Measurements from ENCODE around the gene DIP2A. TPM values are rescaled to one million over a fixed set of nuclear protein-coding genes. Genes with fewer than 3 reads are reported as not detected.
"Not testable (repeated sequence)": the region's sequence is repeated elsewhere in the genome, so short reads cannot be mapped to it uniquely, and the experiment has no call there.

DIP2A gene
- total and polyA plus RNA-seq, 2 of the 8 experiments (the other 6 are each of a cell fraction or from before 2014, with no cell fraction given) = 16.0 to 27.1 TPM

DNA sequence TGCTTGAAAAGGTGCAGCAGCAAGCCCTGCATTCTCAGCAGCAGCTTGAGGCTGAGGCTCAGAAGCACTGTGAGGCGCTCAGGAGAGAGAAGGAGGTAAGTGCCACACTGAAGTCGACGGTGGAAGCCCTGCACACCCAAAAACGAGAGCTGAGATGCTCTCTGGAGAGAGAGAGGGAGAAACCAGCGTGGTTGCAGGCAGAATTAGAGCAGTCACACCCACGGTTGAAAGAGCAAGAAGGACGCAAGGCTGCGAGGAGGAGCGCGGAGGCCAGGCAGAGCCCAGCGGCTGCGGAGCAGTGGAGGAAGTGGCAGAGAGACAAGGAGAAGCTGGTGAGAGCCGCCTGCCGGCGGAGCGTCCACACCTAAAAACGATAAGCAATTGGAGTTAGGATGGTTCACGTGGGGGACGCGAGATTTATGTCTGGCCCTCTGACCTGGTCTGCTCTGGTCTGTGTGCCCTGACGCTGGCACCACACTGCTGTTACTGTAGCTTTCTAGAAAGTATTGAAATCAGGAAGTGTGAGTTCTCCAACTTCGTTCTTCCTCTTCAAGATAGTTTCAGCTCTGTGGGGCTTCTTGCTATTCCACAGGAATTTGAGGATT lies 26.7 kb upstream of the DIP2A start (continued):
- TF ChIP-seq TAF7 (optimal IDR thresholded peaks at IDR 0.05; ENCODE audit: borderline replicate concordance, low read depth, low read length) (no peak), CBX8 (IDR thresholded peaks at IDR 0.05; ENCODE audit: borderline replicate concordance, low read depth, low read length) (no peak)

DNA sequence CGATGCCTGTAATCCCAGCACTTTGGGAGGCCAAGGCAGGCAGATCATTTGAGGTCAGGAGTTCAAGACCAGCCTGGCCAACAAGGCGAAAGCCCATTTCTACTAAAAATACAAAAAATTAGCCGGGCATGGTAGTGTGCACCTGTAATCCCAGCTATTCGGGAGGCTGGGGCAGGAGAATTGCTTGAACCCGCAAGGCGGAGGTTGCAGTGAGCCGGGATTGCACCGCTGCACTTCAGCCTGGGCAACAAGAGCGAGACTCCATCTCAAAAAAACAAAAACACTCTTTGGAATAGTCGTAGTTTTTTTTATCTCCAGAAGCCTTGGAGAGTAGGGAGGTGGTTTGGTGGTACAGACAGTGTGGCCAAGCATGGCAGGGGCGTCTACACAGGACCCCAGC lies 25.6 kb upstream of the DIP2A start:
- H3K9ac ChIP-seq (replicated peaks in 1 of 4; ENCODE audit: extremely low read depth in 1 of 4, low read depth in 3 of 4, low read length in 3 of 4); H3K27me3 ChIP-seq (replicated peaks in 1 of 4; ENCODE audit: control insufficient read depth in 3 of 4, extremely low read depth in 1 of 4, insufficient read depth in 3 of 4, low read length in 3 of 4); H3K79me2 ChIP-seq (ENCODE audit: control insufficient read depth in 1 of 2, insufficient read depth in 2 of 2, low read length in 2 of 2); CTCF ChIA-PET (ENCODE audit: partially characterized antibody); H3K4me2 ChIP-seq (ENCODE audit: insufficient read depth in 1 of 2, low read depth in 2 of 2, low read length in 2 of 2); H3K4me1 ChIP-seq (replicated peaks in 1 of 4; ENCODE audit: control insufficient read depth in 3 of 4, insufficient read depth in 4 of 4, low read length in 3 of 4); H3K23me2 ChIP-seq (ENCODE audit: low read depth, low read length); H3K14ac ChIP-seq (ENCODE audit: insufficient read length); H4K91ac ChIP-seq (replicated peaks; ENCODE audit: insufficient read length, low read length); H3K56ac ChIP-seq (replicated peaks; ENCODE audit: insufficient read length, low read depth, low read length); H4K20me1 ChIP-seq (replicated peaks in 1 of 2; ENCODE audit: control insufficient read depth in 1 of 2, insufficient read depth in 2 of 2, low read length in 2 of 2); H3K27ac ChIP-seq (ENCODE audit: low read depth, low read length); H2BK15ac ChIP-seq (ENCODE audit: low read length); H3K79me1 ChIP-seq (ENCODE audit: low read depth, low read length); H2BK12ac ChIP-seq (ENCODE audit: low read depth, low read length); H4K5ac ChIP-seq (ENCODE audit: insufficient read length, low read depth, low read length); H2AFZ ChIP-seq (ENCODE audit: low read length); H3K18ac ChIP-seq (ENCODE audit: extremely low read depth, low read length); H2BK120ac ChIP-seq (replicated peaks; ENCODE audit: low read depth, low read length); H3K4ac ChIP-seq (replicated peaks; ENCODE audit: insufficient read length, low read depth, low read length); H3K4me3 ChIP-seq (ENCODE audit: extremely low read depth in 1 of 4, insufficient read depth in 2 of 4, low read depth in 3 of 4, low read length in 4 of 4); H2BK20ac ChIP-seq (ENCODE audit: low read length); H3K23ac ChIP-seq (ENCODE audit: insufficient read length); H4K8ac ChIP-seq (ENCODE audit: extremely low read depth, insufficient read depth, low read length); H2AK5ac ChIP-seq (ENCODE audit: low read depth, low read length); FAIRE-seq; H3K9me3 ChIP-seq (ENCODE audit: insufficient read depth in 2 of 2, low read depth in 1 of 2, low read length in 1 of 2); H2BK5ac ChIP-seq (ENCODE audit: low read depth, low read length); DNase-seq (ENCODE audit: low read depth in 1 of 2, low spot score in 2 of 2): not testable (repeated sequence)
- WGBS, 2 experiments (ENCODE audit: extremely low coverage in 1 of 2, insufficient coverage in 1 of 2, insufficient read length in 1 of 2, insufficient replicate concordance in 2 of 2, low coverage in 1 of 2, low lambda C conversion rate in 2 of 2, missing lambda C conversion rate in 1 of 2) = 88% methylated on average over 11 of the region's 11 CpGs; no CpG with 5 or more reads in 1 of the 2 experiments
- peaks cover 13 to 49% (median 29%) of the 10 kb centered on the region in 4 experiments for H3K36me3 ChIP-seq (ENCODE audit: control insufficient read depth in 2 of 4, insufficient read depth in 4 of 4, low read length in 3 of 4)
- POLR2A ChIA-PET (ENCODE audit: partially characterized antibody) = interaction anchor here (0.7 kb wide), 1 partner anchor 10 kb away, joined by 3 read pairs; no protein-coding TSS in a partner anchor
